Renal cortical epithelial cell (primary cell): ENCODE results near the gene CBY2. TPM values are rescaled to one million over a fixed set of nuclear protein-coding genes. Genes with fewer than 3 reads are reported as not detected.
"Not testable (repeated sequence)": the region's sequence is repeated elsewhere in the genome, so short reads cannot be mapped to it uniquely, and the experiment has no call there.

Experiments
- DNase-seq: peaks from one replicate; pipeline ENCODE4 v3.0.0-alpha.2; 2011; ENCODE audit warnings: low read depth
- total RNA-seq: library from RNA; depleted of rRNA; stranded (reverse); fragments of >200 nt; gene quantifications from 2 replicates; pipeline ENCODE4 v1.2.3, GENCODE V29; 2014

The CBY2 gene
- total RNA-seq, 1 donor from 2014 or later: 0.05 TPM

- no peak for DNase-seq
Observed at GRCh38 chr13:45747071-45747470, 45.0 kb downstream of the CBY2 start.

- no peak for DNase-seq
Observed at GRCh38 chr13:45748941-45749759, 47.0 kb downstream of the CBY2 start.

DNA sequence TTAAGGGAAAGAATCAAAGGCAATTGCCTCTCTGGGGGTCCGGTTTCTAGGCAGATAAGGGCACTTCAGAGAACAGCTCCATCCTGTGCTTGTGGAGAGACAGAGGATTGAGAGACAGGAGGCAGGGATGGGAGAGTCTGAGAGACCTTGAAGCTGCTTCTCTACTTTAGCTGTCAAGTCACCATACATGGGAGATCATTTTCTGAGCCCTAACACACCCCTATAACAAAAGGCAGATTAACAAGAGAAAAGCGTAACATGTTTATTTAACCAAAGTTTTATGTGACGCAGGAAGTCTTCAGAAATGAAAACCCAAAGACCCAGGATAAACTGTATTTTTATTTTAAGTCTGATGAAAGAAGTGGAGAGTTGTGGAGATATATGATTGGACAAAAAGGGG is 48.4 kb downstream of the CBY2 start:
- DNase-seq: no peak

- DNase-seq: no peak
Observed at GRCh38 chr13:45751885-45752284, 49.8 kb downstream of the CBY2 start.

DNA sequence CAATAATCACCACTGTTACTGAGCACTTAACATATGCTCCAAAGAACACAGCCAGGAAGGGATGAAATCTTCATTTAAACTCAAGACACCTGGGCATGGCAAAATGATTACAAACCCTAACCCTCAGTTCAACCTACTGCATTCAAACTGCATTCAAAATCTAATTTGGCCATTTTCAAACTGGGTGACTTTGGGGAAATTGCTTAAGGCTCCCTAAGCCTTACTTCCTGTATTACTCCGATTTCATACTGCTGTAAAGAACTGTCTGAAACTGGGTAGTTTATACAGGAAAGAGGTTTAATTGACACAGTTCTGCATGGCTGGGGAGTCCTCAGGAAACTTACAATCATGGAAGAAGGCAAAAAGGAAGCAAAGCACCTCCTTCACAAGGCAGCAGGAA is 50.4 kb downstream of the CBY2 start:
- no peak for DNase-seq

DNA sequence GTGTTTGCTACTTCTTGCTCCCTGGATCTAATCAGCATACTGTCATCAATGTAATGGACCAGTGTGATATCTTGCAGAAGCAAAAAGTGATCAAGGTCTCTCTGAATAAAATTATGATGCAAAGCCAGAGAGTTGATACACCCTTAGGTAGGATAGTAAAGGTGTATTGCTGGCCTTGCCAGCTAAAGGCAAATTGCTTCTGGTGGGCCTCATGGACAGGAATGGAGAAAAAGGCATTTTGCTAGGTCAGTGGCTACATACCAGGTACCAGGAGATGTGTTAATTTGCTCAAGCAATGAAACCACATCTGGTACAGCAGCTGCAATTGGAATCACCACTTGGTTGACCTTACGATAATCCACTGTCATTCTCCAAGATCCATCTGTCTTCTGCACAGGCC is 54.4 kb downstream of the CBY2 start:
- not testable (repeated sequence) for DNase-seq

- not testable (repeated sequence) for DNase-seq
Observed at GRCh38 chr13:45757589-45757988, 55.5 kb downstream of the CBY2 start.

- DNase-seq: no peak
Observed at GRCh38 chr13:45763419-45763818, 61.3 kb downstream of the CBY2 start.

Other genes starting within 250 kb of the CBY2 start
- gene COG3, start 237.4 kb upstream of the CBY2 start, total RNA-seq: 35.4 and 42.2 TPM in 2 replicates
- not detected in 2 replicates for gene ERICH6B, start 86.6 kb upstream of the CBY2 start, total RNA-seq
- gene SIAH3, start 149.4 kb downstream of the CBY2 start, total RNA-seq: under 0.01 and 0.60 TPM in 2 replicates